ENCODE results near the gene TMEM175. TPM values are rescaled to one million over a fixed set of nuclear protein-coding genes. Genes with fewer than 3 reads are reported as not detected.

Gene TMEM175
- total RNA-seq, 2 donors from 2014 or later, result 40.2 to 65.3 TPM

- Histone ChIP-seq H3K36me3 (replicated peaks in 1 of 2; ENCODE audit: insufficient read depth in 1 of 2, low read depth in 2 of 2) (no peaks in the 10 kb centered on the region), H3K4me3 (peak overlapping the region; percentile 2 to 24), H3K9me3 (no peaks in the 10 kb centered on the region), H3K27ac (peak overlapping the region in 3 of 4 donors; percentile 63 to 81 (median 71)), H3K27me3 (no peaks in the 10 kb centered on the region), H3K4me1 (peaks cover 47% of the 10 kb centered on the region)
- TF ChIP-seq POLR2A (IDR thresholded peaks at IDR 0.05), result peak in 1 of 3 donors; percentile 11
- TF ChIP-seq, protein P1, sequence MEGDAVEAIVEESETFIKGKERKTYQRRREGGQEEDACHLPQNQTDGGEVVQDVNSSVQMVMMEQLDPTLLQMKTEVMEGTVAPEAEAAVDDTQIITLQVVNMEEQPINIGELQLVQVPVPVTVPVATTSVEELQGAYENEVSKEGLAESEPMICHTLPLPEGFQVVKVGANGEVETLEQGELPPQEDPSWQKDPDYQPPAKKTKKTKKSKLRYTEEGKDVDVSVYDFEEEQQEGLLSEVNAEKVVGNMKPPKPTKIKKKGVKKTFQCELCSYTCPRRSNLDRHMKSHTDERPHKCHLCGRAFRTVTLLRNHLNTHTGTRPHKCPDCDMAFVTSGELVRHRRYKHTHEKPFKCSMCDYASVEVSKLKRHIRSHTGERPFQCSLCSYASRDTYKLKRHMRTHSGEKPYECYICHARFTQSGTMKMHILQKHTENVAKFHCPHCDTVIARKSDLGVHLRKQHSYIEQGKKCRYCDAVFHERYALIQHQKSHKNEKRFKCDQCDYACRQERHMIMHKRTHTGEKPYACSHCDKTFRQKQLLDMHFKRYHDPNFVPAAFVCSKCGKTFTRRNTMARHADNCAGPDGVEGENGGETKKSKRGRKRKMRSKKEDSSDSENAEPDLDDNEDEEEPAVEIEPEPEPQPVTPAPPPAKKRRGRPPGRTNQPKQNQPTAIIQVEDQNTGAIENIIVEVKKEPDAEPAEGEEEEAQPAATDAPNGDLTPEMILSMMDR (IDR thresholded peaks at IDR 0.05), result no peak
- 0 to 63% methylated on average over 1 to 37 of the region's 37 CpGs for WGBS, 2 donors
- no peak for DNase-seq
- no peak for ATAC-seq
- intact Hi-C loops (cut with DNase I), result no loop called here
Observed at GRCh38 chr4:987624-988513, 55.6 kb downstream of the TMEM175 start.

- Histone ChIP-seq H3K27ac (no peak overlapping the region), H3K4me1 (peaks cover 58% of the 10 kb centered on the region), H3K36me3 (replicated peaks in 1 of 2; ENCODE audit: insufficient read depth in 1 of 2, low read depth in 2 of 2) (no peaks in the 10 kb centered on the region), H3K27me3 (no peaks in the 10 kb centered on the region), H3K9me3 (no peaks in the 10 kb centered on the region), H3K4me3 (no peak overlapping the region)
- no peak for TF ChIP-seq POLR2A (IDR thresholded peaks at IDR 0.05)
- TF ChIP-seq, protein P1 (IDR thresholded peaks at IDR 0.05), result no peak
- intact Hi-C loops (cut with DNase I), result no loop called here
- no peak for DNase-seq
- ATAC-seq, result no peak
- 95 to 96% methylated on average over 11 to 45 of the region's 69 CpGs for WGBS, 2 donors
Observed at GRCh38 chr4:988726-989721, 56.8 kb downstream of the TMEM175 start.

DNA sequence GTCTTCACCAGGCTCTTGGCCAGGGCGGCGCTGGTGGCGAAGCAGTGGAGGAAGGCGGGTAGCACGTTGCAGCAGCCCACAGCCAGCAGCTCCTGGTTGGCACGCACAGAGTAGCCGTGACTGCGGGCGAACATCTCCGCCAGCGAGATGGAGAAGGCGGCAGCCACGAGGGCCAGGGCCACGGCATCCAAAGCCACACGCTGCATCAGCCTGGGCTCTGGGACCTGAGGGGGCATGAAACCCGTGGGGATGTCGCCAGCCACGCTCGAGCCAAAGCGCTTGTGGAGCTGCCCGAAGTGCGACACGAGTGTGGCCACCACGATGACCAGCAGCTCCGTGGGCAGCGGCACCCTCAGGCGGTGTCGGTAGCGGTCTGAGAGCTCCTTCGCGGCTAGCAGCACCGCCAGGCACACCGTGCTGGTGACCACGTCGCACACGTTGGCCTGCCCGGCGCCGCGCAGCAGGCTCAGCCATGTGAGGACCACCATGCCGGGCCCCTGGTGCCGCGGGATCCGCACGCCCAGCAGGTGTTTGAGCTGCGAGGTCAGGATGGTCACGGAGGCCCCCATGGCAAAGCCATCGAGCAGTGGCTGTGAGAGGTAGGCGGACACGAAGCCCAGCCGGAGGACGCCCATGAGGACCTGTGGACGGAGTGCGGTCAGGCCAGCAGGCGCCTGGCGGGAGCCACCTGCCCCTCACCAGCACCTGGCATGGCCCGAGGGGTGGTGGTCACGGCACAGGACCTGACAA lies 57.6 kb downstream of the TMEM175 start:
- H3K4me3 ChIP-seq, result no peak overlapping the region
- no peak overlapping the region for H3K27ac ChIP-seq
- ATAC-seq (no peak), DNase-seq (peak in 1 of 4 donors; percentile 16)
- H3K9me3 ChIP-seq, result no peaks in the 10 kb centered on the region
- H3K4me1 ChIP-seq, result peaks cover 52% of the 10 kb centered on the region
- no peaks in the 10 kb centered on the region for H3K27me3 ChIP-seq
- 92 to 100% methylated on average over 3 to 49 of the region's 58 CpGs for WGBS, 2 donors
- no peaks in the 10 kb centered on the region for H3K36me3 ChIP-seq (replicated peaks in 1 of 2; ENCODE audit: insufficient read depth in 1 of 2, low read depth in 2 of 2)
- intact Hi-C loops (cut with DNase I), result no loop called here
- TF ChIP-seq POLR2A (IDR thresholded peaks at IDR 0.05), result no peak
- TF ChIP-seq, protein P1 (IDR thresholded peaks at IDR 0.05), result no peak

GRCh38 chr4:990746-991367 lies 58.6 kb downstream of the TMEM175 start:
- no peaks in the 10 kb centered on the region for H3K27me3 ChIP-seq
- TF ChIP-seq POLR2A (IDR thresholded peaks at IDR 0.05), result no peak
- no peaks in the 10 kb centered on the region for H3K9me3 ChIP-seq
- no peak overlapping the region for H3K27ac ChIP-seq
- DNase-seq, result no peak
- intact Hi-C loops (cut with DNase I), result no loop called here
- no peak for ATAC-seq
- H3K4me1 ChIP-seq, result peaks cover 45% of the 10 kb centered on the region
- no peaks in the 10 kb centered on the region for H3K36me3 ChIP-seq (replicated peaks in 1 of 2; ENCODE audit: insufficient read depth in 1 of 2, low read depth in 2 of 2)
- H3K4me3 ChIP-seq, result no peak overlapping the region
- WGBS, 2 donors, result 92 to 96% methylated on average over 15 to 25 of the region's 26 CpGs

Measured in body of pancreas (tissue), 4 donors.